Pancreas (tissue), 10 donors: Measurements from ENCODE around the gene ARL13B. TPM values are rescaled to one million over a fixed set of nuclear protein-coding genes. Genes with fewer than 3 reads are reported as not detected.

Experiments
- ATAC-seq, 4 donors: fragments of 200-7000 bp; cut with Tn5 transposase; one replicate each; pipeline versions ENCODE4 v1.8.0 to v1.9.1; 2020; ENCODE audit warnings: mild to moderate bottlenecking in 4 of 4, moderate library complexity in 4 of 4
- DNase-seq, 6 donors: peaks; one replicate each; pipeline ENCODE4 v3.0.0-alpha.2; 2020
- FAIRE-seq: peaks from 2 replicates; lab custom pipeline; 2012; peaks lifted over from hg19 to GRCh38; lab: Jason Lieb, UNC
- H3K27ac ChIP-seq, 4 donors: fragments of 200-600 bp; sonication (generic); 1 replicate in 3 of 4; 2 replicates in 1 of 4; pipeline versions ENCODE4 v1.5.0 to v1.8.0; 2020
- H3K27me3 ChIP-seq, 4 donors: fragments of 200-600 bp; one replicate each; pipeline ENCODE4 v1.8.0; 2021
- H3K36me3 ChIP-seq, 3 donors: fragments of 200-600 bp; sonication (generic) in 1 of 3; one replicate each; pipeline versions ENCODE4 v1.5.0 to v1.8.0; 2020 to 2021
- H3K4me1 ChIP-seq, 3 donors: fragments of 200-600 bp; one replicate each; pipeline ENCODE4 v1.8.0; 2021
- H3K4me3 ChIP-seq, 4 donors: fragments of 200-600 bp; sonication (generic) in 2 of 4; one replicate each; pipeline versions ENCODE4 v1.5.0 to v1.8.0; 2020 to 2021
- H3K9me3 ChIP-seq, 4 donors: fragments of 200-600 bp; one replicate each; pipeline ENCODE4 v1.8.0; 2021
- CTCF ChIP-seq, 4 donors: fragments of 200-600 bp; sonication (generic) in 3 of 4; IDR thresholded peaks; one replicate each; pipeline versions ENCODE4 v1.5.0 to v1.8.0; 2021; ENCODE audit warnings: antibody characterized with exemption in 4 of 4
- WGBS, 2 donors: extraction: QIAGEN DNeasy Blood & Tissue Kit; methylation state at CpG; one replicate each; pipeline ENCODE4 v1.1.7; 2013; 5-methylcytosine and 5-hydroxymethylcytosine counted together
- intact Hi-C, 3 donors: fragments of 100-400 bp; cut with DNase I; formaldehyde crosslinking; loops; one replicate each; pipeline versions ENCODE4 v1.11.1 to v1.14.2; 2022
- polyA plus RNA-seq, 2 donors: library from polyadenylated mRNA; stranded (reverse); fragments of 200-250 nt; gene quantifications; one replicate each; pipeline ENCODE4 v1.2.3, GENCODE V29; 2013
- total RNA-seq, 6 donors: library from RNA; stranded (reverse); fragmentation: NEBNext Ultra II Directional in 4 of 6; extraction: Animal tissue kit (Norgen Biotek cat#: 25700) in 4 of 6; gene quantifications; one replicate each; pipeline versions ENCODE4 v1.2.1 to v1.2.4, GENCODE V29; 2021 to 2023
- donor health status: healthy with polysubstance abuse.
- donor health status: DM: no; HTN: no; CAD: no; lungs with moderate emphysema.
- donor health status: DM: no; HTN: no; CAD: no.
- donor health status: control.
- donor health status: control.
- donor health status: Bipolar disorder and iron deficiency.
- donor health status: DM: yes; HTN: yes; CAD: no.
- donor health status: DM: no; HTN: no; CAD: no.
- donor health status: DM: no; HTN: no; CAD: no.
- donor health status: DM: yes; HTN: yes; CAD: no.

Gene ARL13B
- total and polyA plus RNA-seq, 8 donors, result 1.9 to 6.1 (median 3.1) TPM

- Histone ChIP-seq H3K9me3 (no peaks in the 10 kb centered on the region), H3K4me3 (no peak overlapping the region), H3K27ac (no peak overlapping the region), H3K4me1 (no peaks in the 10 kb centered on the region), H3K36me3 (no peaks in the 10 kb centered on the region), H3K27me3 (no peaks in the 10 kb centered on the region)
- FAIRE-seq (no peak), ATAC-seq (no peak), DNase-seq (no peak)
- no peak for TF ChIP-seq CTCF (IDR thresholded peaks at IDR 0.05)
- 91% methylated on average over 1 of the region's 1 CpG for WGBS, 2 donors
- intact Hi-C loops, result loop anchor here in 1 of 3 donors (10.0 kb wide), 1 partner anchor 50 kb away; the partner anchor contains the start of genes DHFR2 and NSUN3
Observed at GRCh38 chr3:94015025-94015424, 35.1 kb downstream of the ARL13B start.

- no peak for DNase-seq
- 74 to 76% methylated on average over 2 of the region's 2 CpGs for WGBS, 2 donors
- no peaks in the 10 kb centered on the region for H3K27me3 ChIP-seq
- no peaks in the 10 kb centered on the region for H3K9me3 ChIP-seq
- no peak overlapping the region for H3K27ac ChIP-seq
- ATAC-seq, result peak in 3 of 4 donors; percentile 15 to 43 (median 29)
- H3K36me3 ChIP-seq, result no peaks in the 10 kb centered on the region
- peaks cover 0 to 9% (median 4%) of the 10 kb centered on the region in 3 donors for H3K4me1 ChIP-seq
- no peak for FAIRE-seq
- no peak for TF ChIP-seq CTCF (IDR thresholded peaks at IDR 0.05)
- intact Hi-C loops, result loop anchor here in 1 of 3 donors (10.0 kb wide), 1 partner anchor 45 kb away; the partner anchor contains the start of genes DHFR2 and NSUN3
- no peak overlapping the region for H3K4me3 ChIP-seq
Observed at GRCh38 chr3:94019659-94020058, 39.7 kb downstream of the ARL13B start.

GRCh38 chr3:94020293-94020692, 40.3 kb downstream of the ARL13B start:
- FAIRE-seq (no peak), DNase-seq (no peak), ATAC-seq (peak in 3 of 4 donors; percentile 31 to 59 (median 48))
- Histone ChIP-seq H3K36me3 (no peaks in the 10 kb centered on the region), H3K27me3 (no peaks in the 10 kb centered on the region), H3K9me3 (no peaks in the 10 kb centered on the region), H3K4me3 (no peak overlapping the region), H3K27ac (no peak overlapping the region), H3K4me1 (peaks cover 0 to 9% (median 7%) of the 10 kb centered on the region in 3 donors)
- WGBS, 2 donors, result 46 to 56% methylated on average over 3 of the region's 3 CpGs
- no peak for TF ChIP-seq CTCF (IDR thresholded peaks at IDR 0.05)
- intact Hi-C loops, result no loop called here

- Histone ChIP-seq H3K4me3 (no peak overlapping the region), H3K27me3 (no peaks in the 10 kb centered on the region), H3K27ac (no peak overlapping the region), H3K4me1 (peaks cover 0 to 30% (median 13%) of the 10 kb centered on the region in 3 donors), H3K36me3 (no peaks in the 10 kb centered on the region), H3K9me3 (no peaks in the 10 kb centered on the region)
- no peak for DNase-seq
- no peak for ATAC-seq
- intact Hi-C loops, result no loop called here
- WGBS, 2 donors, result 76 to 89% methylated on average over 3 of the region's 3 CpGs
- FAIRE-seq, result peak; percentile 39
- TF ChIP-seq CTCF (IDR thresholded peaks at IDR 0.05), result no peak
Observed at GRCh38 chr3:94024385-94024784, 44.4 kb downstream of the ARL13B start.

- intact Hi-C loops, result no loop called here
Observed at GRCh38 chr3:94026623-94027022, 46.7 kb downstream of the ARL13B start.

More at GRCh38 chr3:94026623-94027022, 46.7 kb downstream of the ARL13B start:
- no peak for TF ChIP-seq CTCF (IDR thresholded peaks at IDR 0.05)
- 9 to 13% methylated on average over 2 of the region's 2 CpGs for WGBS, 2 donors
- Histone ChIP-seq H3K36me3 (no peaks in the 10 kb centered on the region), H3K27ac (peak overlapping the region in 1 of 4 donors; percentile 11), H3K4me3 (peak overlapping the region in 3 of 4 donors; percentile 3 to 47 (median 35)), H3K9me3 (no peaks in the 10 kb centered on the region), H3K27me3 (no peaks in the 10 kb centered on the region), H3K4me1 (peaks cover 0 to 27% (median 9%) of the 10 kb centered on the region in 3 donors)
- ATAC-seq (no peak), DNase-seq (no peak), FAIRE-seq (peak; percentile 95)
